HG02798 (cell line): Measurements from ENCODE around the gene TAF5.
"Not testable (repeated sequence)": the region's sequence is repeated elsewhere in the genome, so short reads cannot be mapped to it uniquely, and the experiment has no call there.

Experiments used
- ATAC-seq: cut with Tn5 transposase; IDR thresholded peaks from one replicate; pipeline ENCODE4 v1.9.1; 2021; ENCODE audit warnings: mild to moderate bottlenecking; ENCODE audit not compliant: unreplicated experiment, poor library complexity

The TAF5 gene

GRCh38 chr10:103367782-103368518 lies at the start of gene TAF5:
TAF5 (plus strand) TSS chr10:103367976; CDS start chr10:103367990, 14 bp downstream.
- peak; percentile 69 for ATAC-seq

GRCh38 chr10:103327906-103328305 lies 39.9 kb upstream of the TAF5 start:
- ATAC-seq = no peak

- no peak for ATAC-seq
Observed at GRCh38 chr10:103333934-103334520, 33.7 kb upstream of the TAF5 start.

GRCh38 chr10:103334567-103334966 lies 33.2 kb upstream of the TAF5 start:
- no peak for ATAC-seq

GRCh38 chr10:103336370-103336769 lies 31.4 kb upstream of the TAF5 start:
- no peak for ATAC-seq

GRCh38 chr10:103350175-103350516 lies 17.6 kb upstream of the TAF5 start:
- peak; percentile 2 for ATAC-seq

GRCh38 chr10:103350517-103351260 lies 17.1 kb upstream of the TAF5 start, which contains the start of gene PCGF6:
PCGF6 (minus strand) TSS chr10:103351140; CDS start chr10:103351066, 74 bp downstream.
- peak; percentile 84 for ATAC-seq

GRCh38 chr10:103353281-103353680 lies 14.5 kb upstream of the TAF5 start:
- ATAC-seq = no peak

GRCh38 chr10:103354567-103354966 lies 13.2 kb upstream of the TAF5 start:
- not testable (repeated sequence) for ATAC-seq

GRCh38 chr10:103355906-103356599 lies 11.7 kb upstream of the TAF5 start:
- ATAC-seq = no peak

- not testable (repeated sequence) for ATAC-seq
Observed at GRCh38 chr10:103359493-103359892, 8.3 kb upstream of the TAF5 start.

- not testable (repeated sequence) for ATAC-seq
Observed at GRCh38 chr10:103360791-103361190, 7.0 kb upstream of the TAF5 start.

- no peak for ATAC-seq
Observed at GRCh38 chr10:103367379-103367781, 396 bp upstream of the TAF5 start.

GRCh38 chr10:103373544-103373943 lies 5.8 kb downstream of the TAF5 start:
- ATAC-seq = no peak

GRCh38 chr10:103374263-103374662 lies 6.5 kb downstream of the TAF5 start:
- ATAC-seq = no peak

GRCh38 chr10:103382769-103383168 lies 15.0 kb downstream of the TAF5 start:
- no peak for ATAC-seq

- ATAC-seq = no peak
Observed at GRCh38 chr10:103394180-103394579, 26.4 kb downstream of the TAF5 start.

- ATAC-seq = no peak
Observed at GRCh38 chr10:103395754-103396066, 27.9 kb downstream of the TAF5 start.

- ATAC-seq = peak; percentile 99
Observed at GRCh38 chr10:103396067-103396788, 28.5 kb downstream of the TAF5 start, which contains the start of the genes ATP5MK and PDCD11. ATP5MK (minus strand) TSS chr10:103396475; CDS start chr10:103392457, 4,018 bp downstream. PDCD11 (plus strand) TSS chr10:103396626; CDS start chr10:103398427, 1,801 bp downstream.

- no peak for ATAC-seq
Observed at GRCh38 chr10:103396789-103397087, 29.0 kb downstream of the TAF5 start.
